Measurements from ENCODE around the gene FCGBP. TPM values are rescaled to one million over a fixed set of nuclear protein-coding genes. Genes with fewer than 3 reads are reported as not detected.

FCGBP gene
- total RNA-seq, 1 experiment from 2014 or later, result 5.7 TPM

GRCh38 chr19:39924389-39924788 is 10.0 kb downstream of the FCGBP start:
- H3K27me3 ChIP-seq (ENCODE audit: insufficient read depth, low read length), result no peaks in the 10 kb centered on the region
- H3K9ac ChIP-seq (ENCODE audit: low read length), result no peak overlapping the region
- no peak overlapping the region for H2AFZ ChIP-seq (ENCODE audit: low read depth, low read length, poor library complexity, severe bottlenecking)
- intact Hi-C loops (cut with micrococcal nuclease), result no loop called here
- BruUV-seq (replicated peaks), result no TSS peak
- ATAC-seq (no peak), DNase-seq (ENCODE audit: low read depth, low spot score) (no peak)
- H3K4me1 ChIP-seq (ENCODE audit: control insufficient read depth in 1 of 2, insufficient read depth in 2 of 2, low read length in 2 of 2), result no peaks in the 10 kb centered on the region
- ChIA-PET POLR2A (no interaction called here), RAD21 (ENCODE audit: low non-redundant PET in 1 of 2, low total read pairs in 2 of 2, uncharacterized antibody in 2 of 2, unreplicated experiment in 2 of 2) (no interaction called here), CTCF (no interaction called here)
- H3K36me3 ChIP-seq (ENCODE audit: control insufficient read depth in 1 of 2, insufficient read depth in 2 of 2, low read length in 2 of 2), result no peaks in the 10 kb centered on the region
- no peaks in the 10 kb centered on the region; a peak in 1 of 4 replicates for H3K9me3 ChIP-seq (ENCODE audit: control insufficient read depth in 1 of 2, insufficient read depth in 1 of 2, low read depth in 1 of 2, low read length in 2 of 2)
- no peak overlapping the region for H3K4me2 ChIP-seq (ENCODE audit: low read length)
- no peak overlapping the region for H3K27ac ChIP-seq (ENCODE audit: low read depth, low read length)
- TF ChIP-seq SRF (IDR thresholded peaks at IDR 0.05; ENCODE audit: low read depth) (no peak), CEBPB (IDR thresholded peaks at IDR 0.05; ENCODE audit: low read depth) (no peak), SP1 (IDR thresholded peaks at IDR 0.05; ENCODE audit: low read depth) (no peak), SIN3A (IDR thresholded peaks at IDR 0.05; ENCODE audit: low read depth) (no peak), CBX3 (IDR thresholded peaks at IDR 0.05; ENCODE audit: low read depth) (no peak), EZH2 (IDR thresholded peaks at IDR 0.05) (no peak), YY1 (IDR thresholded peaks at IDR 0.05; ENCODE audit: extremely low read depth, insufficient replicate concordance, low read depth, low read length) (no peak), EZH2phosphoT487 (IDR thresholded peaks at IDR 0.05; ENCODE audit: borderline replicate concordance) (no peak), ELF1 (IDR thresholded peaks at IDR 0.05; ENCODE audit: borderline replicate concordance, low read depth) (no peak), RAD21 (IDR thresholded peaks at IDR 0.05; ENCODE audit: low read depth) (no peak), JUND (IDR thresholded peaks at IDR 0.05) (no peak), EGR1 (IDR thresholded peaks at IDR 0.05; ENCODE audit: low read depth) (no peak), ZNF274 (IDR thresholded peaks at IDR 0.05; ENCODE audit: low read depth, low read length) (no peak)
- TF ChIP-seq, protein P1, sequence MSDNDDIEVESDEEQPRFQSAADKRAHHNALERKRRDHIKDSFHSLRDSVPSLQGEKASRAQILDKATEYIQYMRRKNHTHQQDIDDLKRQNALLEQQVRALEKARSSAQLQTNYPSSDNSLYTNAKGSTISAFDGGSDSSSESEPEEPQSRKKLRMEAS (IDR thresholded peaks at IDR 0.05), result no peak
- no peaks in the 10 kb centered on the region for H3K9me2 ChIP-seq (ENCODE audit: insufficient read depth)
- H3K4me3 ChIP-seq (replicated peaks in 1 of 2; ENCODE audit: low read depth in 1 of 2, low read length in 2 of 2), result no peak overlapping the region
- H3K79me2 ChIP-seq (ENCODE audit: insufficient read depth, low read length), result no peaks in the 10 kb centered on the region
- no peaks in the 10 kb centered on the region for H4K20me1 ChIP-seq (ENCODE audit: insufficient read depth)

- POLR2A ChIA-PET, result no interaction called here
- no peaks in the 10 kb centered on the region; a peak in 1 of 4 replicates for H3K9me3 ChIP-seq (ENCODE audit: control insufficient read depth in 1 of 2, insufficient read depth in 1 of 2, low read depth in 1 of 2, low read length in 2 of 2)
- no peak for ATAC-seq
- CTCF ChIA-PET, result no interaction called here
- H3K9me2 ChIP-seq (ENCODE audit: insufficient read depth), result no peaks in the 10 kb centered on the region
- H3K4me3 ChIP-seq (replicated peaks in 1 of 2; ENCODE audit: low read depth in 1 of 2, low read length in 2 of 2), result no peak overlapping the region
- no peaks in the 10 kb centered on the region for H3K27me3 ChIP-seq (ENCODE audit: insufficient read depth, low read length)
- H3K4me1 ChIP-seq (ENCODE audit: control insufficient read depth in 1 of 2, insufficient read depth in 2 of 2, low read length in 2 of 2), result no peaks in the 10 kb centered on the region
- intact Hi-C loops (cut with micrococcal nuclease), result no loop called here
- H3K27ac ChIP-seq (ENCODE audit: low read depth, low read length), result no peak overlapping the region
- H2AFZ ChIP-seq (ENCODE audit: low read depth, low read length, poor library complexity, severe bottlenecking), result no peak overlapping the region
- H3K9ac ChIP-seq (ENCODE audit: low read length), result no peak overlapping the region
- no peak for DNase-seq (ENCODE audit: low read depth, low spot score)
- RAD21 ChIA-PET (ENCODE audit: low non-redundant PET in 1 of 2, low total read pairs in 2 of 2, uncharacterized antibody in 2 of 2, unreplicated experiment in 2 of 2), result no interaction called here
- no peaks in the 10 kb centered on the region for H3K36me3 ChIP-seq (ENCODE audit: control insufficient read depth in 1 of 2, insufficient read depth in 2 of 2, low read length in 2 of 2)
- H3K79me2 ChIP-seq (ENCODE audit: insufficient read depth, low read length), result no peaks in the 10 kb centered on the region
- no peak overlapping the region for H3K4me2 ChIP-seq (ENCODE audit: low read length)
- BruUV-seq (replicated peaks), result no TSS peak
- no peaks in the 10 kb centered on the region for H4K20me1 ChIP-seq (ENCODE audit: insufficient read depth)
- no peak for TF ChIP-seq ZFX (IDR thresholded peaks at IDR 0.05)
- TF ChIP-seq EGR1 (IDR thresholded peaks at IDR 0.05; ENCODE audit: low read depth), result no peak
- no peak for TF ChIP-seq ZNF274 (IDR thresholded peaks at IDR 0.05; ENCODE audit: low read depth, low read length)
- TF ChIP-seq, protein P2, sequence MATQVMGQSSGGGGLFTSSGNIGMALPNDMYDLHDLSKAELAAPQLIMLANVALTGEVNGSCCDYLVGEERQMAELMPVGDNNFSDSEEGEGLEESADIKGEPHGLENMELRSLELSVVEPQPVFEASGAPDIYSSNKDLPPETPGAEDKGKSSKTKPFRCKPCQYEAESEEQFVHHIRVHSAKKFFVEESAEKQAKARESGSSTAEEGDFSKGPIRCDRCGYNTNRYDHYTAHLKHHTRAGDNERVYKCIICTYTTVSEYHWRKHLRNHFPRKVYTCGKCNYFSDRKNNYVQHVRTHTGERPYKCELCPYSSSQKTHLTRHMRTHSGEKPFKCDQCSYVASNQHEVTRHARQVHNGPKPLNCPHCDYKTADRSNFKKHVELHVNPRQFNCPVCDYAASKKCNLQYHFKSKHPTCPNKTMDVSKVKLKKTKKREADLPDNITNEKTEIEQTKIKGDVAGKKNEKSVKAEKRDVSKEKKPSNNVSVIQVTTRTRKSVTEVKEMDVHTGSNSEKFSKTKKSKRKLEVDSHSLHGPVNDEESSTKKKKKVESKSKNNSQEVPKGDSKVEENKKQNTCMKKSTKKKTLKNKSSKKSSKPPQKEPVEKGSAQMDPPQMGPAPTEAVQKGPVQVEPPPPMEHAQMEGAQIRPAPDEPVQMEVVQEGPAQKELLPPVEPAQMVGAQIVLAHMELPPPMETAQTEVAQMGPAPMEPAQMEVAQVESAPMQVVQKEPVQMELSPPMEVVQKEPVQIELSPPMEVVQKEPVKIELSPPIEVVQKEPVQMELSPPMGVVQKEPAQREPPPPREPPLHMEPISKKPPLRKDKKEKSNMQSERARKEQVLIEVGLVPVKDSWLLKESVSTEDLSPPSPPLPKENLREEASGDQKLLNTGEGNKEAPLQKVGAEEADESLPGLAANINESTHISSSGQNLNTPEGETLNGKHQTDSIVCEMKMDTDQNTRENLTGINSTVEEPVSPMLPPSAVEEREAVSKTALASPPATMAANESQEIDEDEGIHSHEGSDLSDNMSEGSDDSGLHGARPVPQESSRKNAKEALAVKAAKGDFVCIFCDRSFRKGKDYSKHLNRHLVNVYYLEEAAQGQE (IDR thresholded peaks at IDR 0.05; ENCODE audit: low read depth), result no peak
- no peak for TF ChIP-seq POLR2AphosphoS5 (IDR thresholded peaks at IDR 0.05; ENCODE audit: low read depth, low read length)
- no peak for TF ChIP-seq TCF7L2 (IDR thresholded peaks at IDR 0.05; ENCODE audit: borderline replicate concordance, extremely low read depth, insufficient read depth, insufficient read length)
- TF ChIP-seq, protein P1 (IDR thresholded peaks at IDR 0.05), result no peak
- TF ChIP-seq JUND (IDR thresholded peaks at IDR 0.05), result no peak
- TF ChIP-seq CEBPB (IDR thresholded peaks at IDR 0.05; ENCODE audit: low read depth), result no peak
Measured at GRCh38 chr19:39923862-39924261, 10.6 kb downstream of the FCGBP start.

Data from HCT116 (cell line).